Psoas muscle (tissue), 8 donors: ENCODE results near the gene SLCO4A1. TPM values are rescaled to one million over a fixed set of nuclear protein-coding genes. Genes with fewer than 3 reads are reported as not detected.

ENCODE experiments used
- ATAC-seq, 4 donors: fragments of 200-7000 bp; cut with Tn5 transposase; one replicate each; pipeline ENCODE4 v1.9.1; 2020; ENCODE audit warnings: moderate library complexity in 3 of 4, mild to moderate bottlenecking in 2 of 4
- DNase-seq, 2 donors: peaks; one replicate each; pipeline ENCODE4 v3.0.0-alpha.2; 2020
- H3K27ac ChIP-seq: fragments of 200-600 bp; one replicate; pipeline ENCODE4 v1.8.0; 2022
- H3K27me3 ChIP-seq, 3 donors: fragments of 200-600 bp in 1 of 3; one replicate each; pipeline versions ENCODE4 v1.6.1 to v1.8.0; 2013 to 2022; ENCODE audit warnings: low read length in 2 of 3, mild to moderate bottlenecking in 2 of 3, moderate library complexity in 1 of 3; ENCODE audit not compliant: insufficient read depth in 3 of 3
- H3K36me3 ChIP-seq, 2 donors: fragments of 200-600 bp in 1 of 2; one replicate each; pipeline versions ENCODE4 v1.6.1 to v1.8.0; 2013 to 2022; ENCODE audit warnings: low read depth in 1 of 2, mild to moderate bottlenecking in 1 of 2, moderate library complexity in 1 of 2; ENCODE audit not compliant: insufficient read depth in 1 of 2
- H3K4me1 ChIP-seq: fragments of 200-600 bp; one replicate; pipeline ENCODE4 v1.8.0; 2022
- H3K4me3 ChIP-seq: fragments of 200-600 bp; one replicate; pipeline ENCODE4 v1.8.0; 2022; ENCODE audit warnings: mild to moderate bottlenecking
- H3K9me3 ChIP-seq: fragments of 200-600 bp; one replicate; pipeline ENCODE4 v1.8.0; 2022
- WGBS, 3 donors: extraction: QIAGEN DNeasy Blood & Tissue Kit; methylation state at CpG; one replicate each; pipeline versions ENCODE4 v1.1.6 to v1.1.7; 2013; 5-methylcytosine and 5-hydroxymethylcytosine counted together
- intact Hi-C, 2 donors: fragments of 100-400 bp; cut with DNase I; formaldehyde crosslinking; loops; one replicate each; pipeline versions ENCODE4 v1.11.0 to v1.14.2; 2022
- long read RNA-seq, 2 donors: library from polyadenylated mRNA; unstranded; transcript quantifications; one replicate each; pipeline ENCODE4 v2.0.0, GENCODE V29; 2021
- polyA plus RNA-seq, 3 donors: library from polyadenylated mRNA; stranded (reverse); fragments of 200-250 nt; gene quantifications; one replicate each; pipeline ENCODE4 v1.2.3, GENCODE V29; 2013
- total RNA-seq, 4 donors: library from RNA; stranded (reverse); fragmentation: NEBNext Ultra II Directional in 2 of 4; extraction: Animal tissue kit (Norgen Biotek cat#: 25700) in 2 of 4; gene quantifications; one replicate each; pipeline versions ENCODE4 v1.2.1 to v1.2.4, GENCODE V29; 2021 to 2023
- TF ChIP-seq, protein P1 (sequence below): fragments of 200-600 bp; IDR thresholded peaks from one replicate; pipeline ENCODE4 v1.8.0; 2022; ENCODE audit warnings: antibody characterized with exemption
- donor health status: healthy with polysubstance abuse.
- donor health status: DM: no; HTN: no; CAD: no; lungs with moderate emphysema.
- donor health status: Bipolar disorder and iron deficiency.
- donor health status: healthy.
- donor health status: DM: yes; HTN: yes; CAD: no.
- donor health status: DM: no; HTN: no; CAD: no.
- donor health status: DM: no; HTN: no; CAD: no.
- donor health status: DM: yes; HTN: yes; CAD: no.

The SLCO4A1 gene, protein sequence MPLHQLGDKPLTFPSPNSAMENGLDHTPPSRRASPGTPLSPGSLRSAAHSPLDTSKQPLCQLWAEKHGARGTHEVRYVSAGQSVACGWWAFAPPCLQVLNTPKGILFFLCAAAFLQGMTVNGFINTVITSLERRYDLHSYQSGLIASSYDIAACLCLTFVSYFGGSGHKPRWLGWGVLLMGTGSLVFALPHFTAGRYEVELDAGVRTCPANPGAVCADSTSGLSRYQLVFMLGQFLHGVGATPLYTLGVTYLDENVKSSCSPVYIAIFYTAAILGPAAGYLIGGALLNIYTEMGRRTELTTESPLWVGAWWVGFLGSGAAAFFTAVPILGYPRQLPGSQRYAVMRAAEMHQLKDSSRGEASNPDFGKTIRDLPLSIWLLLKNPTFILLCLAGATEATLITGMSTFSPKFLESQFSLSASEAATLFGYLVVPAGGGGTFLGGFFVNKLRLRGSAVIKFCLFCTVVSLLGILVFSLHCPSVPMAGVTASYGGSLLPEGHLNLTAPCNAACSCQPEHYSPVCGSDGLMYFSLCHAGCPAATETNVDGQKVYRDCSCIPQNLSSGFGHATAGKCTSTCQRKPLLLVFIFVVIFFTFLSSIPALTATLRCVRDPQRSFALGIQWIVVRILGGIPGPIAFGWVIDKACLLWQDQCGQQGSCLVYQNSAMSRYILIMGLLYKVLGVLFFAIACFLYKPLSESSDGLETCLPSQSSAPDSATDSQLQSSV
- total RNA-seq = 10 to 100 TPM in 1 of 4 donors, 1 to 10 TPM in 3; 5.3 to 12.8 (median 8.7) TPM
- polyA plus RNA-seq = 10 to 100 TPM in 2 of 3 donors, 1 to 10 TPM in 1; 9.8 to 38.5 (median 17.5) TPM
- long read RNA-seq, donor 1, partial matches to known transcripts = 2 of 3 reads
- long read RNA-seq, donor 1, other reads (novel, unspliced or antisense) = 0 of 3 reads
- long read RNA-seq, donor 2, transcript SLCO4A1-202 (11 exons, 2,665 nt) = major isoform, 5 of 25 reads
- long read RNA-seq, donor 2, partial matches to known transcripts = 9 of 25 reads
- long read RNA-seq, donor 2, other reads (novel, unspliced or antisense) = 8 of 25 reads

DNA sequence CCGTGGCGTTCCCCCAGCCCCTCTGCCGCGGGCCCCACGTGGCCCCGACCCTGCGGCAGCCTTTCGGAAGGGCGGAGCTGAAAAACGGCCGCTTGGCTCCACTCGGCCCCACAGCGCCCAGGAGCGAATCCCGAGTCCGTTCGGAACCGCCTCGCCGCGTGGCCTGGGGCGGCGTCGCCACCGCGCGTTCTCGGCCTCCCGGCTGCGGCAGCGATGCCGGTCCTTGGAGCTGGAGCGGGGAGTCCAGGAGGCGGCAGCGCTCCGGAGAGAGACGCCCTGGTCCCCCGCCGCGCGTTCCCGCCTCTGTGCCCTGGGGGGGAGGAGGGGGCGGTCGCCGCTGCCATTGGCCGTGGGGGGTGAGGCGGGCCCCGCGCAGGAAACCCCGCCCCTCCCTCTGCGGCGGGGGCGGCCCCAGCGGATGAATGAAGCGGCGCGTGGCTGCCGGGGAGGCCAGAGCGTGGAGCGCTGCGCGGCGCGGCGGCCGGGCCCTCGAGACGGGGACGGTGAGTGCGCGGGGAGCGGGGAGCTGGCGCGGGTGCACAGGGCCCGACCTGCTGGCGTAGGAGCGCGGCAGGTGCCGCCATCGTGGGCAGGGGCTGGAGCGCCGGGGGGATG is at the start of gene SLCO4A1:
TSS of gene SLCO4A1 (plus strand) at position 453 of the 615 bp plus-strand sequence. CDS start 13,952 bp downstream, outside the sequence.
- peak; percentile 85 to 89 for DNase-seq
- ATAC-seq = peak; percentile 71 to 84 (median 77)
- H3K4me3 ChIP-seq = peak within 1 kb of the TSS; percentile 76
- H3K36me3 ChIP-seq = no peaks in the 10 kb centered on the region
- TF ChIP-seq, protein P1, sequence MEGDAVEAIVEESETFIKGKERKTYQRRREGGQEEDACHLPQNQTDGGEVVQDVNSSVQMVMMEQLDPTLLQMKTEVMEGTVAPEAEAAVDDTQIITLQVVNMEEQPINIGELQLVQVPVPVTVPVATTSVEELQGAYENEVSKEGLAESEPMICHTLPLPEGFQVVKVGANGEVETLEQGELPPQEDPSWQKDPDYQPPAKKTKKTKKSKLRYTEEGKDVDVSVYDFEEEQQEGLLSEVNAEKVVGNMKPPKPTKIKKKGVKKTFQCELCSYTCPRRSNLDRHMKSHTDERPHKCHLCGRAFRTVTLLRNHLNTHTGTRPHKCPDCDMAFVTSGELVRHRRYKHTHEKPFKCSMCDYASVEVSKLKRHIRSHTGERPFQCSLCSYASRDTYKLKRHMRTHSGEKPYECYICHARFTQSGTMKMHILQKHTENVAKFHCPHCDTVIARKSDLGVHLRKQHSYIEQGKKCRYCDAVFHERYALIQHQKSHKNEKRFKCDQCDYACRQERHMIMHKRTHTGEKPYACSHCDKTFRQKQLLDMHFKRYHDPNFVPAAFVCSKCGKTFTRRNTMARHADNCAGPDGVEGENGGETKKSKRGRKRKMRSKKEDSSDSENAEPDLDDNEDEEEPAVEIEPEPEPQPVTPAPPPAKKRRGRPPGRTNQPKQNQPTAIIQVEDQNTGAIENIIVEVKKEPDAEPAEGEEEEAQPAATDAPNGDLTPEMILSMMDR = peak; percentile 8
- intact Hi-C loops = no loop called here
- H3K27me3 ChIP-seq = peaks cover 0 to 17% (median 2%) of the 10 kb centered on the region in 3 donors
- no peaks in the 10 kb centered on the region for H3K9me3 ChIP-seq
- H3K4me1 ChIP-seq = peaks cover 25% of the 10 kb centered on the region
- 0 to 1% (median 1%) methylated on average over 25 to 82 of the region's 82 CpGs for WGBS, 3 donors
- H3K27ac ChIP-seq = peak within 1 kb of the TSS; percentile 77

DNA sequence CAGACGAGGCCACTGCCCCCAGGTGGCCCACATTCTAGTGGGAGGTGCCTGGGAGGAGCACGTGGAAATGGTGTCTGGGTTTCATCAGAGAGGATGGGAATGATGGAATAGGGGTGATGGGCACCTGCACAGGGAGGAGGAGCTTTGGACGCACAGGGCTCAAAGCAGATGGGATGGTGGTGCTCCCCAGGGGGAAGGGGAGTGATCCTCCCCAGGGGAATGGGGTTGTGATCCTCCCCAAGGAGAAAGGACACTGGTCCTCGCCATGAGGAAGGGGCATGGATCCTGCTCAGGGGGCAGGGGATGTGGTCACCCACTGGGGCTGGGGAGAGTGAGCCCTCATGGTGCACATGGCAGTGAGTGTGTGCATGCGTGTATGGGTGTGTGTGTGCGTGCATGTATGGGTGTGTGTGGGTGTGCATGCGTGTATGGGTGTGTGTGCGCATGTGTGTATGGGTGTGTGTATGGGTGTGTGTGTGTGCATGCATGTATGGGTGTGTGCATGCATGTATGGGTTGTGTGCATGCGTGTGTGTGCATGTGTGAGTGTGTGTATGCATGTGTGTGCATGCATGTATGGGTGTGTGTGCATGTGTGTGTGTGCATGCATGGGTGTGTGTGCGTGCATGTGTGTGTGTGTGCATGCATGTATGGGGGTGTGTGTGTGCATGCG is 49.7 kb upstream of the SLCO4A1 start:
- no peaks in the 10 kb centered on the region for H3K36me3 ChIP-seq
- TF ChIP-seq, protein P1 = no peak
- H3K4me3 ChIP-seq = no peak overlapping the region
- peaks cover 0 to 2% (median 0%) of the 10 kb centered on the region in 3 donors for H3K27me3 ChIP-seq
- intact Hi-C loops = no loop called here
- ATAC-seq (no peak), DNase-seq (no peak)
- no peak overlapping the region for H3K27ac ChIP-seq
- H3K4me1 ChIP-seq = no peaks in the 10 kb centered on the region
- WGBS, 3 donors = 73 to 83% (median 82%) methylated on average over 11 of the region's 11 CpGs
- no peaks in the 10 kb centered on the region for H3K9me3 ChIP-seq

DNA sequence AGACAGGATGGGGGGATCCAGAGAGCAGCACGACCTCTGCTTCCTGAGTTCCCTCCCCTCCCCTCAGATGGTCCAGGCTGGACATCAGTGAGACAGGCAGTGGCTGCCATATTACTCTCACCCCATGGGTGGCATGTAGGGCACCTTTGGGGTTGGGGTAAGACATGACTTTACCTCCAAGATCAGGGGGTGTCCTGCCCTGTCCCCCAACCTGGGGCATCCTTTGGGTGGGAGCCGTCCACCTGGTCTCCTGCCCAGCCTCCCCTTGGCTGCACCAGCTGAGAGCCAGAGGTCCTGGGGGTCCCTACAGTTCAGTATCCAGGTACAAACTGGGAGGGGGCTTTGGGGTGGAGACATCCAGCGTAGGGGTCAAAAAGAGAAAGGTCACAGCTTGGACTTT is 48.7 kb upstream of the SLCO4A1 start:
- DNase-seq (peak in 1 of 2 donors; percentile 7), ATAC-seq (no peak)
- H3K9me3 ChIP-seq = no peaks in the 10 kb centered on the region
- H3K27ac ChIP-seq = no peak overlapping the region
- intact Hi-C loops = no loop called here
- no peaks in the 10 kb centered on the region for H3K4me1 ChIP-seq
- no peak overlapping the region for H3K4me3 ChIP-seq
- no peaks in the 10 kb centered on the region for H3K36me3 ChIP-seq
- H3K27me3 ChIP-seq = peaks cover 0 to 4% (median 0%) of the 10 kb centered on the region in 3 donors
- 68 to 79% (median 77%) methylated on average over 3 of the region's 3 CpGs for WGBS, 3 donors
- TF ChIP-seq, protein P1 = no peak

DNA sequence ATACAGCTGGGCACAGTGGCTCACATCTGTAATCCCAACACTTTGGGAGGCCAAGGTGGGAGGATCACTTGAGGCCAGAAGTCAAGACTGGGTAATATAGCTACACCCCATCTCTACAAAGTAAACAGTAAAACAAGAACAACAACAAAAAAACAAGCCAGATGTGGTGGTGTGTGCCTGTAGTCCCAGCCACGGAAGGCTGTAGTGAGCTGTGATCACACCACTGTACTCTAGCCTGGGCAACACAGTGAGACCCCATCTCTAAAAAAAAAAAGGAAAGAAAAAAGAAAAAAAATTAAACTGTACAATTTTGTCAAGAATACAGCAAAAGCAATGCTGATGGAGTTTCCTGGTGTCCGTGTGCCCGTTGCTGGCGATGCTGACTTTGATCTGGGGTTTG is 47.2 kb upstream of the SLCO4A1 start:
- H3K27me3 ChIP-seq = peaks cover 0 to 4% (median 0%) of the 10 kb centered on the region in 3 donors

More for the DNA sequence above, 47.2 kb upstream of the SLCO4A1 start:
- ATAC-seq (no peak), DNase-seq (no peak)
- no peaks in the 10 kb centered on the region for H3K9me3 ChIP-seq
- no peaks in the 10 kb centered on the region for H3K36me3 ChIP-seq
- 58 to 76% (median 69%) methylated on average over 4 of the region's 4 CpGs for WGBS, 3 donors
- no peaks in the 10 kb centered on the region for H3K4me1 ChIP-seq
- H3K27ac ChIP-seq = no peak overlapping the region
- intact Hi-C loops = no loop called here
- no peak overlapping the region for H3K4me3 ChIP-seq
- TF ChIP-seq, protein P1 = no peak
